HepG2 (cell line): ENCODE data around the gene PIK3R5. TPM values are rescaled to one million over a fixed set of nuclear protein-coding genes. Genes with fewer than 3 reads are reported as not detected.

ENCODE experiments used
- CENPBD1 ChIP-seq: sonication (generic); formaldehyde crosslinking; IDR thresholded peaks from 2 replicates; pipeline ENCODE4 v1.8.0; 2022; ENCODE audit warnings: missing genetic modification reagents, low read depth, mild to moderate bottlenecking, borderline replicate concordance
- HOMEZ ChIP-seq: IDR thresholded peaks from 2 replicates; pipeline ENCODE4 v1.6.1; 2016; ENCODE audit warnings: low read depth
- PREB ChIP-seq: sonication (generic); formaldehyde crosslinking; IDR thresholded peaks from 2 replicates; pipeline ENCODE4 v1.4.0; 2020; ENCODE audit warnings: missing genetic modification reagents
- RAD51 ChIP-seq: fragments of 450-650 bp; IDR thresholded peaks from 2 replicates; pipeline ENCODE4 v1.6.1; 2016; ENCODE audit warnings: borderline replicate concordance
- RFXANK ChIP-seq: IDR thresholded peaks from 2 replicates; pipeline ENCODE4 v1.6.1; 2016
- SNRNP70 ChIP-seq: fragments of 200-400 bp; formaldehyde crosslinking; IDR thresholded peaks from 2 replicates; pipeline ENCODE4 v1.6.1; 2017; ENCODE audit warnings: mild to moderate bottlenecking, low read depth, low read length, moderate library complexity
- SP1 ChIP-seq, 2 experiments: fragments of 450-650 bp in 1 of 2; sonication (generic) in 1 of 2; formaldehyde crosslinking in 1 of 2; IDR thresholded peaks; 2 replicates each; pipeline versions ENCODE4 v1.4.0 to v1.6.1; 2016 to 2020; ENCODE audit warnings: missing genetic modification reagents in 1 of 2
- TFAP4 ChIP-seq: sonication (generic); IDR thresholded peaks from 2 replicates; pipeline ENCODE4 v1.6.1; 2016; ENCODE audit warnings: low read depth, borderline replicate concordance
- TFDP1 ChIP-seq: IDR thresholded peaks from 2 replicates; pipeline ENCODE4 v1.6.1; 2016; ENCODE audit warnings: missing compliant biosample characterization, missing genetic modification reagents, borderline replicate concordance
- ZBTB2 ChIP-seq: sonication (generic); formaldehyde crosslinking; IDR thresholded peaks from 2 replicates; pipeline ENCODE4 v1.8.0; 2022; ENCODE audit warnings: low read depth, missing genetic modification reagents
- ZBTB26 ChIP-seq: IDR thresholded peaks from 2 replicates; pipeline ENCODE4 v1.6.1; 2016; ENCODE audit warnings: missing compliant biosample characterization, missing genetic modification reagents, borderline replicate concordance
- ZNF576 ChIP-seq: sonication (generic); formaldehyde crosslinking; IDR thresholded peaks from 2 replicates; pipeline ENCODE4 v1.4.0; 2020; ENCODE audit warnings: mild to moderate bottlenecking, missing genetic modification reagents
- ZNF766 ChIP-seq: sonication (generic); formaldehyde crosslinking; IDR thresholded peaks from 2 replicates; pipeline ENCODE4 v1.5.0; 2020; ENCODE audit warnings: missing genetic modification reagents, borderline replicate concordance
- polyA plus RNA-seq, 8 experiments: library from polyadenylated mRNA; depleted of rRNA in 3 of 8; stranded (reverse) in 7 of 8; unstranded in 1 of 8; fragments of >200 nt; fragmentation: Illumina TruSeq in 4 of 8; extraction: Trizol in 4 of 8; gene quantifications; 2 replicates each; pipeline versions ENCODE4 v1.2.1 to v1.2.3, GENCODE V29; 2011 to 2016; ENCODE audit warnings: low read depth in 4 of 8, missing spikeins in 1 of 8, mixed read lengths in 1 of 8; ENCODE audit not compliant: insufficient read depth in 1 of 8
- total RNA-seq, 5 experiments: library from RNA; depleted of rRNA; stranded (reverse); fragments of >200 nt; fragmentation: Illumina TruSeq; extraction: Trizol; gene quantifications; 2 replicates each; pipeline ENCODE4 v1.2.3, GENCODE V29; 2016; ENCODE audit warnings: low read depth in 1 of 5

PIK3R5 gene
- total and polyA plus RNA-seq, 2 of the 13 experiments (the other 11 are each of a cell fraction or from before 2014, with no cell fraction given), result not detected

- no peak for TF ChIP-seq TFDP1 (CRISPR knock-in tag)
- TF ChIP-seq ZBTB26 (CRISPR knock-in tag), result no peak
- no peak for TF ChIP-seq ZBTB2 (CRISPR knock-in tag)
- no peak for TF ChIP-seq HOMEZ (CRISPR knock-in tag)
- no peak for TF ChIP-seq PREB
- TF ChIP-seq ZNF576 (CRISPR knock-in tag), result no peak
- TF ChIP-seq SP1 (IDR thresholded peaks at IDR 0.05), result no peak
- TF ChIP-seq SP1 (CRISPR knock-in tag; IDR thresholded peaks at IDR 0.05), result no peak
- TF ChIP-seq TFAP4, result no peak
- TF ChIP-seq ZNF766 (CRISPR knock-in tag), result no peak
- no peak for TF ChIP-seq CENPBD1
- TF ChIP-seq RFXANK, result no peak
- TF ChIP-seq RAD51, result peak; percentile 60; the same call in 1 of the 2 replicates
- TF ChIP-seq SNRNP70, result no peak
Observed at GRCh38 chr17:8859027-8859803, 106.3 kb downstream of the PIK3R5 start (continued).
